ENCODE results near the gene SETD1B.

GRCh38 chr12:121812320-121812871 lies 8.6 kb downstream of the SETD1B start:
- TF ChIP-seq CSDC2 (CRISPR knock-in tag; IDR thresholded peaks at IDR 0.05): no peak
- TF ChIP-seq ISL1 (CRISPR knock-in tag; IDR thresholded peaks at IDR 0.05): no peak
